ENCODE measurements around the gene C6orf47. TPM values are rescaled to one million over a fixed set of nuclear protein-coding genes. Genes with fewer than 3 reads are reported as not detected.

The C6orf47 gene
- total RNA-seq, 1 experiment from 2014 or later, result 37.5 TPM

GRCh38 chr6:31614684-31615578 lies 45.6 kb downstream of the C6orf47 start, which contains the start of gene AIF1:
AIF1 (plus strand) TSS chr6:31615234; CDS start chr6:31615330, 96 bp downstream.
- no peak for DNase-seq (ENCODE audit: low read depth)

- DNase-seq (ENCODE audit: low read depth), result no peak
These were observed 46.4 kb downstream of the C6orf47 start for GRCh38 chr6:31614075-31614619.

DNA sequence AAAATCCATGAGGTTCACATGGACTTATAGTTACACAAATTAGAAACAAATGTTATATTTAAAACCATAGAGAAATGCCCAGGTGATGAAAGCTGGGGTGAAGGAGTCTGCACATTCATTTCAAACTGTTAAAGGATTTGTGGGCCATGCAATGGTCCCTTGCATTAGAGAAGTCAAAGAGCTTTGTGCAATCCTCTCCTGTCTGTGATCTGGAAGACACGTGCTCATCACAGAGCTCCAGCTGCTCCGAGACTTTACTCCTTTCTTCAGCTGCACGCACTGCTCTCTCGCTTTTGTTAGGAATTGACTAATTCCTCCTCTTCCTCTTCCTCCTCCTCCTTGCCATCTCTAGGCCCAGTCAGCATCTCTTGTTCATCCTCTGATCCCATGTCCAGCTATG lies 49.6 kb downstream of the C6orf47 start:
- no peak for DNase-seq (ENCODE audit: low read depth)

DNA sequence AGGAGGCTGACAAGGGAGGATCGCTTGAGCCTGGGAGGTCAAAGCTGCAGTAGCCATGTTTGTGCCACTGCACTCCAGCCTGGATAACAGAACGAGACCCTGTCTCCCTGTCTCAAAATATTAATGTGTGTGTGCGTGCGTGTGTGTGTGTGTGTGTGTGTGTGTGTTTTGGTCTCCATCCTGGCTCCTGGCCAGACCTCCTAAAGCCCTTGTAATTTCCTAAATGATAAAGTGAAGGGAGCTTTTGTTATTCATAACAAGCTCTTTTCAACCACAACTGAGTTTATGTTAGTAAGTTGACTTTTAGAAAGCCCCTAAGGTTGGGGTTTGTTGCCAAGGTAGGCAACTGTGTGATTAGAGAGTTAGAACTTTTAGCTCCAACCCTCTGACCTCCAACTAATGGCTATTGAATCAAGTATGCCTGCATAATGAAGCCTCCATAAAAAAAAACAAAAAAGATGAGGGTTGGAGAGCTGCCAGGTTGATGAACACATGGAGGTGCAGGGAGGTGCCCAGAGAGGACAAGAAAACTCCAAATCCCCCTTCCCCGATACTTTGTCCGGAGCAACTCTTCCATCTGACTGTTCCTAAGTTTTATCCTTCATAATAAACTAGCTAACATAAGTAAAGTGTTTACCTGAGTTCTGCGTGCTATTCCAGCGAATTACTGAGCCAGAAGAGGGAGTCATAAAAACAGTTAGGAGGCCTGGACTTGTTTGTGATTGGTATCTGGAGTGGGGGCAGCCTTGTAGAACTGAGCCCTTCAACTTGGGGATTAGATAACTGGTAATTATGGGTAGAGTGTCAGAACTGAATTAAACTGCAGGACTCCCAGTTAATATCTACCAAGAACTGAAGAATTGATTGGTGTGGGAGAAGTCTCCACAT lies 50.8 kb downstream of the C6orf47 start:
- no peak for DNase-seq (ENCODE audit: low read depth)

Other genes starting within 250 kb of the C6orf47 start
- gene MICB, start 162.6 kb downstream of the C6orf47 start, total RNA-seq (2014; rRNA removed; shearing (Covaris generic)), result 47.6 and 59.9 TPM in 2 replicates
- not detected in 2 replicates for gene MCCD1, start 131.8 kb downstream of the C6orf47 start, total RNA-seq (2014; rRNA removed; shearing (Covaris generic))
- 351 and 506 TPM in 2 replicates for gene DDX39B, start 118.8 kb downstream of the C6orf47 start, total RNA-seq (2014; rRNA removed; shearing (Covaris generic))
- 0.20 TPM in 1 of 2 replicates, not detected in the other for gene ATP6V1G2, start 114.2 kb downstream of the C6orf47 start, total RNA-seq (2014; rRNA removed; shearing (Covaris generic))
- 12.8 and 25.7 TPM in 2 replicates for gene NFKBIL1, start 113.2 kb downstream of the C6orf47 start, total RNA-seq (2014; rRNA removed; shearing (Covaris generic))
- not detected in 2 replicates for gene LTA, start 88.5 kb downstream of the C6orf47 start, total RNA-seq (2014; rRNA removed; shearing (Covaris generic))
- 0.47 and 0.62 TPM in 2 replicates for gene TNF, start 85.2 kb downstream of the C6orf47 start, total RNA-seq (2014; rRNA removed; shearing (Covaris generic))
- gene LTB, start 78.4 kb downstream of the C6orf47 start, total RNA-seq (2014; rRNA removed; shearing (Covaris generic)), result 2.1 and 4.6 TPM in 2 replicates
- not detected in 2 replicates for gene LST1, start 74.5 kb downstream of the C6orf47 start, total RNA-seq (2014; rRNA removed; shearing (Covaris generic))
- not detected in 2 replicates for gene NCR3, start 67.8 kb downstream of the C6orf47 start, total RNA-seq (2014; rRNA removed; shearing (Covaris generic))
- not detected in 2 replicates for gene AIF1, start 45.5 kb downstream of the C6orf47 start, total RNA-seq (2014; rRNA removed; shearing (Covaris generic))
- 71.4 and 121 TPM in 2 replicates for gene PRRC2A, start 40.1 kb downstream of the C6orf47 start, total RNA-seq (2014; rRNA removed; shearing (Covaris generic))
- gene BAG6, start 8.1 kb downstream of the C6orf47 start, total RNA-seq (2014; rRNA removed; shearing (Covaris generic)), result 194 and 317 TPM in 2 replicates
- gene APOM, start 4.9 kb downstream of the C6orf47 start, total RNA-seq (2014; rRNA removed; shearing (Covaris generic)), result 3.7 and 6.9 TPM in 2 replicates
- 17.7 and 31.6 TPM in 2 replicates for gene GPANK1, start 4.2 kb upstream of the C6orf47 start, total RNA-seq (2014; rRNA removed; shearing (Covaris generic))
- gene CSNK2B, start 5.3 kb upstream of the C6orf47 start, total RNA-seq (2014; rRNA removed; shearing (Covaris generic)), result 645 and 1,183 TPM in 2 replicates
- 0.10 and 1.1 TPM in 2 replicates for gene LY6G5B, start 9.2 kb upstream of the C6orf47 start, total RNA-seq (2014; rRNA removed; shearing (Covaris generic))
- 2.0 and 2.5 TPM in 2 replicates for gene LY6G5C, start 20.3 kb upstream of the C6orf47 start, total RNA-seq (2014; rRNA removed; shearing (Covaris generic))
- 37.0 and 51.9 TPM in 2 replicates for gene ABHD16A, start 42.5 kb upstream of the C6orf47 start, total RNA-seq (2014; rRNA removed; shearing (Covaris generic))
- gene LY6G6F, start 46.1 kb upstream of the C6orf47 start, total RNA-seq (2014; rRNA removed; shearing (Covaris generic)), result not detected in 2 replicates
- gene LY6G6D, start 54.6 kb upstream of the C6orf47 start, total RNA-seq (2014; rRNA removed; shearing (Covaris generic)), result not detected in 2 replicates
- not detected in 2 replicates for gene LY6G6C, start 61.0 kb upstream of the C6orf47 start, total RNA-seq (2014; rRNA removed; shearing (Covaris generic))
- not detected in 2 replicates for gene MPIG6B, start 62.6 kb upstream of the C6orf47 start, total RNA-seq (2014; rRNA removed; shearing (Covaris generic))
- gene DDAH2, start 68.5 kb upstream of the C6orf47 start, total RNA-seq (2014; rRNA removed; shearing (Covaris generic)), result 75.1 and 90.7 TPM in 2 replicates
- 1,686 and 1,715 TPM in 2 replicates for gene CLIC1, start 75.8 kb upstream of the C6orf47 start, total RNA-seq (2014; rRNA removed; shearing (Covaris generic))
- gene MSH5, start 79.2 kb upstream of the C6orf47 start, total RNA-seq (2014; rRNA removed; shearing (Covaris generic)), result 12.8 and 19.4 TPM in 2 replicates
- gene SAPCD1, start 101.9 kb upstream of the C6orf47 start, total RNA-seq (2014; rRNA removed; shearing (Covaris generic)), result 1.7 TPM in 1 of 2 replicates, not detected in the other
- gene VWA7, start 116.5 kb upstream of the C6orf47 start, total RNA-seq (2014; rRNA removed; shearing (Covaris generic)), result 0.94 and 1.8 TPM in 2 replicates
- 33.1 and 51.2 TPM in 2 replicates for gene VARS1, start 135.0 kb upstream of the C6orf47 start, total RNA-seq (2014; rRNA removed; shearing (Covaris generic))
- 162 and 306 TPM in 2 replicates for gene LSM2, start 146.2 kb upstream of the C6orf47 start, total RNA-seq (2014; rRNA removed; shearing (Covaris generic))
- gene HSPA1L, start 154.5 kb upstream of the C6orf47 start, total RNA-seq (2014; rRNA removed; shearing (Covaris generic)), result 0.30 and 2.5 TPM in 2 replicates
- gene HSPA1A, start 154.8 kb upstream of the C6orf47 start, total RNA-seq (2014; rRNA removed; shearing (Covaris generic)), result 163 and 238 TPM in 2 replicates
- 185 and 359 TPM in 2 replicates for gene HSPA1B, start 167.0 kb upstream of the C6orf47 start, total RNA-seq (2014; rRNA removed; shearing (Covaris generic))
- 210 and 218 TPM in 2 replicates for gene NEU1, start 202.0 kb upstream of the C6orf47 start, total RNA-seq (2014; rRNA removed; shearing (Covaris generic))
- 0.20 TPM in 1 of 2 replicates, not detected in the other for gene SLC44A4, start 218.2 kb upstream of the C6orf47 start, total RNA-seq (2014; rRNA removed; shearing (Covaris generic))
- 51.0 and 73.4 TPM in 2 replicates for gene EHMT2, start 236.9 kb upstream of the C6orf47 start, total RNA-seq (2014; rRNA removed; shearing (Covaris generic))
- gene ZBTB12, start 241.3 kb upstream of the C6orf47 start, total RNA-seq (2014; rRNA removed; shearing (Covaris generic)), result 0.76 and 2.3 TPM in 2 replicates